Neuron (in vitro differentiated cells): ENCODE results near the gene LRRC74A.
"Not testable (repeated sequence)": the region's sequence is repeated elsewhere in the genome, so short reads cannot be mapped to it uniquely, and the experiment has no call there.

Experiments used
- H2AFZ ChIP-seq: one replicate; pipeline ENCODE4 v1.6.1; 2013; ENCODE audit warnings: low read depth, mild to moderate bottlenecking, inconsistent platforms, low read length, moderate library complexity
- H3K27me3 ChIP-seq: one replicate; pipeline ENCODE4 v1.6.1; 2013; ENCODE audit warnings: low read length; ENCODE audit not compliant: insufficient read depth
- H3K36me3 ChIP-seq: one replicate; pipeline ENCODE4 v1.6.1; 2013; ENCODE audit warnings: low read length; ENCODE audit not compliant: insufficient read depth
- H3K4me1 ChIP-seq: one replicate; pipeline ENCODE4 v1.6.1; 2013; ENCODE audit warnings: low read length; ENCODE audit not compliant: insufficient read depth
- H3K4me3 ChIP-seq: 2 replicates; pipeline ENCODE4 v1.5.1; 2013; ENCODE audit warnings: mild to moderate bottlenecking, low read length, moderate library complexity
- H3K9me3 ChIP-seq: one replicate; pipeline ENCODE4 v1.6.1; 2013; ENCODE audit warnings: low read length

LRRC74A gene

GRCh38 chr14:76914533-76915081 is 88.4 kb downstream of the LRRC74A start:
- peaks cover 38% of the 10 kb centered on the region for H3K4me1 ChIP-seq
- H3K9me3 ChIP-seq, H2AFZ ChIP-seq, H3K4me3 ChIP-seq, H3K27me3 ChIP-seq, H3K36me3 ChIP-seq: not testable (repeated sequence)

GRCh38 chr14:76916040-76916715 is 90.0 kb downstream of the LRRC74A start:
- no peaks in the 10 kb centered on the region for H3K27me3 ChIP-seq
- H3K36me3 ChIP-seq: no peaks in the 10 kb centered on the region
- H3K4me3 ChIP-seq: no peak overlapping the region
- peaks cover 53% of the 10 kb centered on the region for H3K4me1 ChIP-seq
- no peak overlapping the region for H2AFZ ChIP-seq
- no peaks in the 10 kb centered on the region for H3K9me3 ChIP-seq

- Histone ChIP-seq H3K36me3 (no peaks in the 10 kb centered on the region), H2AFZ (no peak overlapping the region), H3K27me3 (no peaks in the 10 kb centered on the region), H3K4me1 (peaks cover 63% of the 10 kb centered on the region), H3K4me3 (no peak overlapping the region), H3K9me3 (no peaks in the 10 kb centered on the region)
Observed at GRCh38 chr14:76917158-76917596, 91.0 kb downstream of the LRRC74A start.

- no peaks in the 10 kb centered on the region for H3K36me3 ChIP-seq
- H3K4me3 ChIP-seq: no peak overlapping the region
- no peaks in the 10 kb centered on the region for H3K27me3 ChIP-seq
- no peaks in the 10 kb centered on the region for H3K9me3 ChIP-seq
- H3K4me1 ChIP-seq: peaks cover 69% of the 10 kb centered on the region
- no peak overlapping the region for H2AFZ ChIP-seq
Observed at GRCh38 chr14:76917745-76918255, 91.6 kb downstream of the LRRC74A start.

GRCh38 chr14:76918256-76918781 is 92.1 kb downstream of the LRRC74A start:
- Histone ChIP-seq H3K27me3 (no peaks in the 10 kb centered on the region), H3K4me1 (peaks cover 74% of the 10 kb centered on the region), H3K4me3 (peak overlapping the region; percentile 31), H2AFZ (no peak overlapping the region), H3K36me3 (no peaks in the 10 kb centered on the region), H3K9me3 (no peaks in the 10 kb centered on the region)

- H2AFZ ChIP-seq: no peak overlapping the region
- H3K36me3 ChIP-seq: no peaks in the 10 kb centered on the region
- H3K4me3 ChIP-seq: peak overlapping the region; percentile 31
- H3K4me1 ChIP-seq: peaks cover 75% of the 10 kb centered on the region
- H3K9me3 ChIP-seq: no peaks in the 10 kb centered on the region
- no peaks in the 10 kb centered on the region for H3K27me3 ChIP-seq
Observed at GRCh38 chr14:76918782-76919394, 92.7 kb downstream of the LRRC74A start.
